ENCODE results near the gene HSD17B10.
A peak's percentile ranks its signal among the peaks of the same experiment; 100 is the strongest.

The HSD17B10 gene

DNA sequence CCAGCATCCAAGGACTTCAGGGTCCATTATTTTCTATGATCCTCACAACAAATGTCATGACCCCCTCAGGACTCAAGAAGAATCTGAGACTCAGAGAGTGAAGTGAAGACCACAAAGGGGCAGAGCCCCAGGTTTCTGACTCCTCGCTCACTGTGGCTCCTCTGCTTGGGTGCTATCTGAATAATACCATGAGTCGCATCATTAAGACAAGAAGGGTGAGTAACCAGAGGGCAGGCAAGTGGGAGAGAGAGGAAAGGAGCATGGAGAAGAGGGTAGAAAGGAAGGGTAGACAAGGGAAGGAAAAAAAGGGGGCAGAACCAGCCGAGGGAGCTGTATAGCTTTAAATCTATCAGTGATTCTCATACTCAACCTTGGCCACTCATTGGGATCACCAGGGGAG is 15.5 kb upstream of the HSD17B10 start:
- no peak overlapping the region for H3K9ac ChIP-seq (ENCODE audit: low read length)
- no peak overlapping the region for H3K4me3 ChIP-seq (ENCODE audit: low read length)
- H3K27me3 ChIP-seq (ENCODE audit: control insufficient read depth, insufficient read depth, low read length), result no peaks in the 10 kb centered on the region
- no peaks in the 10 kb centered on the region for H3K4me1 ChIP-seq (ENCODE audit: control insufficient read depth, insufficient read depth, low read length)
- no peak overlapping the region for H3K27ac ChIP-seq (ENCODE audit: low read depth, low read length)
- H3K36me3 ChIP-seq (ENCODE audit: control insufficient read depth, insufficient read depth, low read length), result no peaks in the 10 kb centered on the region

- H3K27me3 ChIP-seq (ENCODE audit: control insufficient read depth, insufficient read depth, low read length), result no peaks in the 10 kb centered on the region
- no peak overlapping the region for H3K9ac ChIP-seq (ENCODE audit: low read length)
- no peaks in the 10 kb centered on the region for H3K4me1 ChIP-seq (ENCODE audit: control insufficient read depth, insufficient read depth, low read length)
- H3K36me3 ChIP-seq (ENCODE audit: control insufficient read depth, insufficient read depth, low read length), result no peaks in the 10 kb centered on the region
- no peak overlapping the region for H3K4me3 ChIP-seq (ENCODE audit: low read length)
- H3K27ac ChIP-seq (ENCODE audit: low read depth, low read length), result no peak overlapping the region
Measured at GRCh38 chrX:53447441-53447840, 13.3 kb upstream of the HSD17B10 start.

DNA sequence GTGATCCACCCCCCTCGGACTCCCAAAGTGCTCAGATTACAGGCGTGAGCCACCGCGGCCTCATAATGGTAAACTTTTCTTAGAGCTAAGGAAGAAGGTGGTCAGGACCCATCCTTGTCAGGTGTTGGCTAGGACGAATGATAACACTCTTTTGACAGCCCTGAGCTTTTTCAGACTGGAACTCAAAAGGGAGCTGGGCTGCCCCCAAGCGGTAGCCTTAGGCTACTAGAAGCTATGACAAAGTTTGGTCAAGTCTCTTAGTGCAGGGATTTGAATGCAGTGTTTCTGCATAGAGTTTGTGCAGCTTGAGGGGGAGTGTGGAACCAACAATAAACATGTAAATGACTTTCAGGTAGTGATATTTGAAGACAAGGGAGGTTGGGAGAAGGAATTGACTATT is 11.8 kb upstream of the HSD17B10 start:
- Histone ChIP-seq H3K4me1 (ENCODE audit: control insufficient read depth, insufficient read depth, low read length) (no peaks in the 10 kb centered on the region), H3K27ac (ENCODE audit: low read depth, low read length) (no peak overlapping the region), H3K4me3 (ENCODE audit: low read length) (no peak overlapping the region), H3K36me3 (ENCODE audit: control insufficient read depth, insufficient read depth, low read length) (no peaks in the 10 kb centered on the region), H3K9ac (ENCODE audit: low read length) (no peak overlapping the region), H3K27me3 (ENCODE audit: control insufficient read depth, insufficient read depth, low read length) (no peaks in the 10 kb centered on the region)

DNA sequence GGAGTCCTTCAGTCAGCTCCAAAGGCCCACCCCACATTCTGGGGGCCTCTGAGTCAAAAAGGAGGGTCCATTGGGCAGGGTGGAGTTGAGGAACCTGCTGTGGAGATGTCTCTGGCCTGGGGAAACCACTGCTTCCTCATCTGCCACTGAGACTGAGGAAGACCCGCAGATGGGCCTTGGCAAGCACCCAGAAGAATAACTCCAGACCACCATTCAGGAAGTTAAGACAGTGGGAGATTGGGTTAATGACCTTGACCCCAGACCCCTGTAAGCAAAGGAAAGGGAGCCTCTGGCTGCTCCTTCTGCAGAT is 8.1 kb upstream of the HSD17B10 start:
- Histone ChIP-seq H3K4me1 (ENCODE audit: control insufficient read depth, insufficient read depth, low read length) (no peaks in the 10 kb centered on the region), H3K27ac (ENCODE audit: low read depth, low read length) (no peak overlapping the region), H3K36me3 (ENCODE audit: control insufficient read depth, insufficient read depth, low read length) (no peaks in the 10 kb centered on the region), H3K9ac (ENCODE audit: low read length) (no peak overlapping the region), H3K27me3 (ENCODE audit: control insufficient read depth, insufficient read depth, low read length) (no peaks in the 10 kb centered on the region), H3K4me3 (ENCODE audit: low read length) (peak overlapping the region; percentile 61)

- Histone ChIP-seq H3K36me3 (ENCODE audit: control insufficient read depth, insufficient read depth, low read length) (no peaks in the 10 kb centered on the region), H3K4me1 (ENCODE audit: control insufficient read depth, insufficient read depth, low read length) (no peaks in the 10 kb centered on the region), H3K27ac (ENCODE audit: low read depth, low read length) (no peak overlapping the region), H3K4me3 (ENCODE audit: low read length) (peak overlapping the region; percentile 61), H3K9ac (ENCODE audit: low read length) (peak overlapping the region; percentile 13), H3K27me3 (ENCODE audit: control insufficient read depth, insufficient read depth, low read length) (no peaks in the 10 kb centered on the region)
Measured at GRCh38 chrX:53441531-53442321, 7.6 kb upstream of the HSD17B10 start.

DNA sequence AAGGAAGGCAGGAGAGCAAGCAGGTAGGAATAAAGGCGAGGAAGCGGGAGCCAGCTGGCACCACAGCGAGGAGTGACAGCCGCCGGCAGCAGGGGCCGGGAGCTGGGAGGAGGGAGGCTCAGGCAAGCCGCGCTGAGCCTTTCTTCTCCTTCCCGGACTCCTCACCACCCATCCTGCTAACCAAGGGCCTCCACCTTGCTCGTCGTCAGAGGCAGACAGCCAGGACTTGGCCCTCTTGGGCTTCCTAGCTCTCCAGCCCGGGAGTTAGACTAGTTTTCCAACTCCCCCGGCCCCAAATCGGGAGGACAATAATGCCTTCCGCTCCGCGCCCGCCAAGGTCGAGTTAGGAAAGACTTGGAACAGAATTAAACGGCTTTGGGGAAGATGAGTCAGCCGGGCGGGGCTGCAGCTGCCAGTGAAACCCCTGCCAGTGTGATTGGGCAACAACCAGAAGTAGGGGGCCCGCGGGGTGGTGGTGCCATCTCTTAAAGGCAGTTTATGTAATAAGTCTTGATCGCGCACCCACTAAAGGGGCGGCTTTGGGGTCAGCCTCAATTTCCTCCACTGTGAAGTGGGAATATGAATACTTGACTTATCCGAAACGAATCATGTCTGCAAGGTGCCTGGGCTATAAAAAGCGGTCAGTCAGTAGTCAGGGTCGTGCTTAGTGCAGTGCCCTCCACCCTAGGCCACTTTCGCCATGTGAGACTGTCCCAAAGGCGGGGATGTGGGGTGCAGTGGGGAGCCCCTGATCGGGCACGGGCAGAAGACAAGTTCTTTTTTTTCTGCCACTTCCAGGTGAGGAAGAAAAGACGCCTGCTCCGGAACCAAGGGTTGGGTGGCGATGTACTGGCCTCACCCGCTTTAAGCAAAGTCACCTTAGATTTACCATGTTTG is 6.7 kb upstream of the HSD17B10 start:
- H3K4me1 ChIP-seq (ENCODE audit: control insufficient read depth, insufficient read depth, low read length), result no peaks in the 10 kb centered on the region
- no peaks in the 10 kb centered on the region for H3K36me3 ChIP-seq (ENCODE audit: control insufficient read depth, insufficient read depth, low read length)
- H3K27ac ChIP-seq (ENCODE audit: low read depth, low read length), result peak overlapping the region; percentile 10
- H3K27me3 ChIP-seq (ENCODE audit: control insufficient read depth, insufficient read depth, low read length), result no peaks in the 10 kb centered on the region
- H3K4me3 ChIP-seq (ENCODE audit: low read length), result peak overlapping the region; percentile 61
- no peak overlapping the region for H3K9ac ChIP-seq (ENCODE audit: low read length)

- Histone ChIP-seq H3K4me3 (ENCODE audit: low read length) (peak overlapping the region; percentile 61), H3K27me3 (ENCODE audit: control insufficient read depth, insufficient read depth, low read length) (no peaks in the 10 kb centered on the region), H3K36me3 (ENCODE audit: control insufficient read depth, insufficient read depth, low read length) (no peaks in the 10 kb centered on the region), H3K4me1 (ENCODE audit: control insufficient read depth, insufficient read depth, low read length) (no peaks in the 10 kb centered on the region), H3K9ac (ENCODE audit: low read length) (no peak overlapping the region), H3K27ac (ENCODE audit: low read depth, low read length) (no peak overlapping the region)
Measured at GRCh38 chrX:53440101-53440500, 5.9 kb upstream of the HSD17B10 start.

DNA sequence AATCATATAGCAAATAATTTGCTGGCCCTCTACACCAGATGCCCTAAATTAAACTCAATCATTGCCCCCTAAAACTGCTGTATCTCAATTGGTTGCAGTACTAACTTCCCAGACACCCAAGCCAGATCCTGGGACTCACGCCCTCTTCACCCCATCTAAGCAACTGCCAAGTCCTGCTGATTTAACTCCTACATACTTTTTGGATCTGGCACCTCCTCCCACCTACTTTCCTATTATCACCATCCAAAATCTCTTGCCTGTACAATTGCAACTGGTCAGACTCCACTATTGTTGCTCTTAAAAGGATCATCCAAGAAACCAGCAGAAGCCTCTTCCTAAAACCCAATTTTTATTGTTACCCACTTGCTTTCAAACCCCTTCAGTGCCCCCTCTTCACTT is 4.7 kb upstream of the HSD17B10 start:
- H3K36me3 ChIP-seq (ENCODE audit: control insufficient read depth, insufficient read depth, low read length), result no peaks in the 10 kb centered on the region
- no peak overlapping the region for H3K27ac ChIP-seq (ENCODE audit: low read depth, low read length)
- no peak overlapping the region for H3K9ac ChIP-seq (ENCODE audit: low read length)
- peaks cover under 1% of the 10 kb centered on the region for H3K4me1 ChIP-seq (ENCODE audit: control insufficient read depth, insufficient read depth, low read length)
- H3K4me3 ChIP-seq (ENCODE audit: low read length), result no peak overlapping the region
- no peaks in the 10 kb centered on the region for H3K27me3 ChIP-seq (ENCODE audit: control insufficient read depth, insufficient read depth, low read length)

GRCh38 chrX:53438174-53438831 is 4.1 kb upstream of the HSD17B10 start:
- no peaks in the 10 kb centered on the region for H3K27me3 ChIP-seq (ENCODE audit: control insufficient read depth, insufficient read depth, low read length)

DNA sequence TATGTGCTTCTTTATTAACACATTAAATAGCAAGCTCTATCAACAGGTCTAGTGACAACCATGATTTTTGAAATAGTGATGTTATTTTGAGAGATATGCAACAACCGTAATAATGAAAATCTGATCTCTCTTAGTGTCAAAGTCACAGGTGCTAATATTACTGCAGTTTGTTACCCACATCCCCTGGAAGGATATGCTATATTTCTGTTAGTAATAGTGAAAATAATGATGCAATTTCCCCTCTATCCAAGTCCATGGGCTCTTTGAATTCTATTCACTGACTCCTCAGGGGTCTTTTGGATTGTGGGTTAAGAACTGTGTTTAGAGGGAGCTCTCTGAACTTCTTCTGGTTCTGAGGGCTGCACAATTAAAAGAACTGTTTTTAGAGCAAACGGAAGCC is 3.0 kb upstream of the HSD17B10 start:
- H3K27me3 ChIP-seq (ENCODE audit: control insufficient read depth, insufficient read depth, low read length), result no peaks in the 10 kb centered on the region
- H3K4me3 ChIP-seq (ENCODE audit: low read length), result no peak overlapping the region
- H3K4me1 ChIP-seq (ENCODE audit: control insufficient read depth, insufficient read depth, low read length), result peaks cover 5% of the 10 kb centered on the region
- H3K9ac ChIP-seq (ENCODE audit: low read length), result no peak overlapping the region
- no peaks in the 10 kb centered on the region for H3K36me3 ChIP-seq (ENCODE audit: control insufficient read depth, insufficient read depth, low read length)
- no peak overlapping the region for H3K27ac ChIP-seq (ENCODE audit: low read depth, low read length)

More at GRCh38 chrX:53438174-53438831, 4.1 kb upstream of the HSD17B10 start:
- no peaks in the 10 kb centered on the region for H3K36me3 ChIP-seq (ENCODE audit: control insufficient read depth, insufficient read depth, low read length)
- no peak overlapping the region for H3K27ac ChIP-seq (ENCODE audit: low read depth, low read length)
- no peak overlapping the region for H3K4me3 ChIP-seq (ENCODE audit: low read length)
- no peak overlapping the region for H3K9ac ChIP-seq (ENCODE audit: low read length)
- peaks cover 5% of the 10 kb centered on the region for H3K4me1 ChIP-seq (ENCODE audit: control insufficient read depth, insufficient read depth, low read length)

GRCh38 chrX:53435997-53436396 is 1.8 kb upstream of the HSD17B10 start:
- Histone ChIP-seq H3K9ac (ENCODE audit: low read length) (no peak overlapping the region), H3K27me3 (ENCODE audit: control insufficient read depth, insufficient read depth, low read length) (no peaks in the 10 kb centered on the region), H3K27ac (ENCODE audit: low read depth, low read length) (no peak overlapping the region), H3K4me1 (ENCODE audit: control insufficient read depth, insufficient read depth, low read length) (peaks cover 5% of the 10 kb centered on the region), H3K4me3 (ENCODE audit: low read length) (no peak overlapping the region), H3K36me3 (ENCODE audit: control insufficient read depth, insufficient read depth, low read length) (no peaks in the 10 kb centered on the region)

DNA sequence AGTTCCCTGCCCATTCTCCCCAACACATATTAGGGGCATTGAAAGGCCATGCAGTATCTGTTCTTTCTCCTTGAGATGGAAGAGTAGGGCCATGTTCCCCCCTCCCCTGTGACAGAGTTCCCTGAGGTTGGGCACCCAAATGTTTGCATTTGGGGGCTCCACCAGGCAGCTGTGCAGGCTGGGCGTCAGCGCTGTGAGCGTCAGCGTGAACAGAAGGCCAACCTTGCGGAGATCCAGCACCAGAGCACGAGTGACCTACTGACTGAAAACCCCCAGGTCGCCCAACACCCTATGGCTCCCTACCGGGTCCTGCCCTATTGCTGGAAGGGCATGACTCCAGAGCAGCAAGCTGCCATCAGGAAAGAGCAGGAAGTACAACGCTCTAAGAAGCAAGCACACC is 3.9 kb downstream of the HSD17B10 start:
- Histone ChIP-seq H3K9ac (ENCODE audit: low read length) (no peak overlapping the region), H3K27ac (ENCODE audit: low read depth, low read length) (no peak overlapping the region), H3K36me3 (ENCODE audit: control insufficient read depth, insufficient read depth, low read length) (peaks cover 3% of the 10 kb centered on the region), H3K4me1 (ENCODE audit: control insufficient read depth, insufficient read depth, low read length) (peaks cover 5% of the 10 kb centered on the region), H3K4me3 (ENCODE audit: low read length) (no peak overlapping the region), H3K27me3 (ENCODE audit: control insufficient read depth, insufficient read depth, low read length) (no peaks in the 10 kb centered on the region)

Data from rectal smooth muscle tissue (tissue), 1 donor.